Naive B cell (primary cell): Measurements from ENCODE around the gene DUOX2. TPM values are rescaled to one million over a fixed set of nuclear protein-coding genes. Genes with fewer than 3 reads are reported as not detected.

Source experiments
- ATAC-seq, 2 donors: fragments of 150-1000 bp; cut with Tn5 transposase; 2 replicates each; pipeline ENCODE4 v1.10.0; 2021; ENCODE audit warnings: low read depth in 2 of 2, mild to moderate bottlenecking in 2 of 2, moderate library complexity in 2 of 2
- DNase-seq: peaks from one replicate; pipeline ENCODE4 v3.0.0; 2022
- H3K27ac Mint-ChIP-seq, 6 donors: one replicate each; pipeline ENCODE4 v1.8.0; 2020 to 2022; ENCODE audit warnings: mild to moderate bottlenecking in 6 of 6, mixed read lengths in 6 of 6, moderate library complexity in 5 of 6, inconsistent platforms in 2 of 6
- H3K27me3 Mint-ChIP-seq, 3 donors: one replicate each; pipeline ENCODE4 v1.8.0; 2021 to 2022; ENCODE audit warnings: mixed read lengths in 3 of 3, mild to moderate bottlenecking in 1 of 3
- H3K36me3 Mint-ChIP-seq, 2 donors: one replicate each; pipeline ENCODE4 v1.8.0; 2020 to 2022; ENCODE audit warnings: mixed read lengths in 2 of 2, inconsistent platforms in 1 of 2, mild to moderate bottlenecking in 1 of 2
- H3K4me1 Mint-ChIP-seq, 3 donors: one replicate each; pipeline ENCODE4 v1.8.0; 2020 to 2022; ENCODE audit warnings: mixed read lengths in 3 of 3, inconsistent platforms in 1 of 3, mild to moderate bottlenecking in 1 of 3, moderate library complexity in 1 of 3
- H3K4me3 Mint-ChIP-seq, 8 donors: one replicate each; pipeline ENCODE4 v1.8.0; 2020 to 2022; ENCODE audit warnings: mild to moderate bottlenecking in 8 of 8, mixed read lengths in 8 of 8, moderate library complexity in 8 of 8, inconsistent platforms in 2 of 8
- H3K9me3 Mint-ChIP-seq, 7 donors: one replicate each; pipeline ENCODE4 v1.8.0; 2020 to 2022; ENCODE audit warnings: mixed read lengths in 7 of 7, mild to moderate bottlenecking in 5 of 7, inconsistent platforms in 2 of 7, moderate library complexity in 1 of 7
- polyA plus RNA-seq, 6 donors: library from polyadenylated mRNA; unstranded; fragments of 300-500 nt; fragmentation: Illumina TruSeq; gene quantifications; one replicate each; pipeline ENCODE4 v1.2.3, GENCODE V29; 2021; ENCODE audit warnings: low read depth in 6 of 6

Gene DUOX2
- polyA plus RNA-seq, 6 donors from 2014 or later, result 0.08 TPM; not detected in 5

DNA sequence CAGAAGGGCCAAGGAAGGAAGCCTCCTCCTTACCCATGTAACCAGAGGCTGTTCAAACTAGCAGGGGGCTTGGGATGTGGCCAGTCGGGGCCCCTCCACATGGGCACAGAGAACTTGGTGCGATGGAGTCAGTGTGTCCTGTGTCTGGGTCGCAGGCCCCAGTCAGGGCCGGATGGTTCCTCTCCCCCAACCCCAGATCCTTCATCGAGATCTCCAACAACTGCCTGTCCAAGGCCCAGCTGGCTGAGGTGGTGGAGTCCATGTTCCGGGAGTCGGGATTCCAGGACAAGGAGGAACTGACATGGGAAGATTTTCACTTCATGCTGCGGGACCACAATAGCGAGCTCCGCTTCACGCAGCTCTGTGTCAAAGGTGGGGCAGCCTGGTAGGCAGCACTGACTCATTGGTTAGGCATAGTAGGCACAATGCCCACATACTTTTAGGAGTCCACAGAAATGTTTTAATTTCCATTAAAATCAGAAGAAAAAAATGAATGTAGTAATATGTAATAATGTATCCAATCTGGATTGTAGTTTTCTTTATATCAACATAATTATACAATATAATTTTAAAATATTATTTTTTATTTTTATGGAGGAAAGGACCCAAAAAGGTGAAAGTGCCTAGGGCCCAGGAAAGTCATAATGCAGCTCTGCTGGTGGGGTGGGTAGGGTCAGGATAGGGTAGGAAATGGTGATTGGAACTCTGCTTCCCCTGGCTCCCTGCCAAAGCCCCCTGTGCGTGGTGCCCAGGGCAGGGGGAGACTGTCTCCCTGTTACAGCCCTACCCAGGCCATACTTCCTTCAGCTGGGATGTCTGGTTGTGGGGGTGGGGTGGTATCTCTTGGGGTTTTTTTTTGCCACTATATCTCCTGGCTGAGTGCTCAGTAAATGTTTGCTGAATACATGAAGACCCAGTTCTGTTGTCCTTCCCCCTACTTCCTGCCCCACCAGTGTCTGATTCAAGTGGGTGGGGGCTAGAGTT is 34.4 kb upstream of the DUOX2 start:
- H3K4me3 Mint-ChIP-seq, result no peak overlapping the region
- no peak overlapping the region for H3K27ac Mint-ChIP-seq
- H3K36me3 Mint-ChIP-seq, result peaks cover 0 to 7% of the 10 kb centered on the region in 2 donors
- no peaks in the 10 kb centered on the region for H3K27me3 Mint-ChIP-seq
- DNase-seq (no peak), ATAC-seq (no peak)
- peaks cover 0 to 6% (median 0%) of the 10 kb centered on the region in 3 donors for H3K4me1 Mint-ChIP-seq
- no peaks in the 10 kb centered on the region for H3K9me3 Mint-ChIP-seq

DNA sequence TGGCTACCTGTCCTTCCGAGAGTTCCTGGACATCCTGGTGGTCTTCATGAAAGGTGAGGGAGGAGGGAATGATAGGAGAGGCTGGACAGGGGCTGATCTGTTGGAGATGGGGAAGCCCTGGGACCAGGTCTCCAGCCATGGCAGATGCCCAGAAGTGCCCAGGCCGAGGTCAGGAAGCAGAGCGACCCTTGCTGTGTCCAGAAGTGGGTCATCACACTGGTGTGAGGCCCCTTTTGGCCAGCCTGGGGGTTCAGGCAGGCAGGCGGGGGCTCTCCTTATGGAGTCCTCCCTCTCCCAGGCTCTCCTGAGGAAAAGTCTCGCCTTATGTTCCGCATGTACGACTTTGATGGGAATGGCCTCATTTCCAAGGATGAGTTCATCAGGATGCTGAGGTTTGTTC is 33.6 kb upstream of the DUOX2 start:
- H3K27me3 Mint-ChIP-seq, result peaks cover 0 to 5% (median 0%) of the 10 kb centered on the region in 3 donors
- no peak overlapping the region for H3K27ac Mint-ChIP-seq
- no peak overlapping the region for H3K4me3 Mint-ChIP-seq
- no peak for DNase-seq
- H3K4me1 Mint-ChIP-seq, result peaks cover 0 to 6% (median 0%) of the 10 kb centered on the region in 3 donors
- peaks cover 0 to 7% of the 10 kb centered on the region in 2 donors for H3K36me3 Mint-ChIP-seq
- H3K9me3 Mint-ChIP-seq, result no peaks in the 10 kb centered on the region
- no peak for ATAC-seq

DNA sequence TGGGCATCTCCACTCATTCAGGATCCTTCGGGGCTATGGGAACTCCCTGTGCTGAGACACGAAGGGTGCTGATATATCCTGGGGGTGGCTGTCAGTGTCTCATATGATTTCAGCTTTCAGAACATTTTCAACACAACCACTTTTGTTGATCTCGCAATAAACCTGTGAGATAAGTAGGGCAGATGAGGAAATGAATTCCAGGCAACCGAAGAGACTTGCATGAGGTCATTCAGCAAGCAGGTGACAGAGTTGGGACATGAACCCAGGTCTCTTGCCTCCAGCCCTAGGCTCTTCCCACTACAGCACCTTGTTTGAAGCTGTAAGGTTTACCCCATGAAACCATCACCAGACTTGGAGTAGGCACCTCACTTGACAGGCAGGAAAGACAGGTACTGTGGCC is 32.4 kb upstream of the DUOX2 start:
- Mint-ChIP-seq H3K27ac (peak overlapping the region in 1 of 6 donors; percentile 77), H3K4me3 (peak overlapping the region in 1 of 8 donors; percentile 54), H3K27me3 (peaks cover 0 to 14% (median 5%) of the 10 kb centered on the region in 3 donors), H3K36me3 (no peaks in the 10 kb centered on the region), H3K4me1 (peaks cover 0 to 6% (median 0%) of the 10 kb centered on the region in 3 donors), H3K9me3 (no peaks in the 10 kb centered on the region)
- no peak for DNase-seq
- ATAC-seq, result no peak

DNA sequence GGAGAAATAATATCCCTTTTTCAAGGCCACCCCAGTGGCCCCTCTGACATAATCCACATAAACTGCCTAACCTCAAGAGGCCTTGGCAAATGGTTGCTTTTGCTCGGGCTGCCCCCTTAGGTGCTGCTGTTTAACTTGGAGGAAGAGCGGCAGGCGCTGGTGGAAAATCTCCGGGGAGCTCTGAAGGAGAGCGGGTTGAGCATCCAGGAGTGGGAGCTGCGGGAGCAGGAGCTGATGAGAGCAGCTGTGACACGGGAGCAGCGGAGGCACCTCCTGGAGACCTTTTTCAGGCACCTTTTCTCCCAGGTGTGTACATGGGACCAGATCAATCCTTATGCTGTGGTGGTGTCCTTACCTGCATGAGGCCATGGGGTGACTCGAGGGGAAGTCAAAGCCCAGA is 30.8 kb upstream of the DUOX2 start:
- Mint-ChIP-seq H3K36me3 (no peaks in the 10 kb centered on the region), H3K4me3 (no peak overlapping the region), H3K27ac (peak overlapping the region in 1 of 6 donors; percentile 47), H3K9me3 (no peaks in the 10 kb centered on the region), H3K4me1 (peaks cover 0 to 6% (median 0%) of the 10 kb centered on the region in 3 donors), H3K27me3 (peaks cover 0 to 14% (median 8%) of the 10 kb centered on the region in 3 donors)
- no peak for ATAC-seq
- no peak for DNase-seq

DNA sequence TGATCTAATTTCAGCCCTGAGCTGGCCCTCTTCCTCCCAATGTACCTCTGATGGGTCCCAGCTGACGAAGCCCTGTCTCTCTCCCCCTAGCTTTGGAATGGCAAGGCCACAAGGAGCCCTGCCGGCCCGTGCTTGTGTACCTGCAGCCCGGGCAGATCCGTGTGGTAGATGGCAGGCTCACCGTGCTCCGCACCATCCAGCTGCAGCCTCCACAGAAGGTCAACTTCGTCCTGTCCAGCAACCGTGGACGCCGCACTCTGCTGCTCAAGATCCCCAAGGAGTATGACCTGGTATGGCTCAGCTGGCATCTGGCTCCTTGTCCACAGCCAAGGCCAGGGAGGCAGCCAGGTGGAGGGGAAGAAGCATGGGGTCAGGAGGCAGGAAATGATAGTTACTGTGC is 30.0 kb upstream of the DUOX2 start:
- Mint-ChIP-seq H3K9me3 (no peaks in the 10 kb centered on the region), H3K27ac (no peak overlapping the region), H3K4me1 (peaks cover 0 to 6% (median 0%) of the 10 kb centered on the region in 3 donors), H3K36me3 (no peaks in the 10 kb centered on the region), H3K27me3 (peaks cover 0 to 17% (median 8%) of the 10 kb centered on the region in 3 donors), H3K4me3 (peak overlapping the region in 1 of 8 donors; percentile 34)
- no peak for ATAC-seq
- no peak for DNase-seq

DNA sequence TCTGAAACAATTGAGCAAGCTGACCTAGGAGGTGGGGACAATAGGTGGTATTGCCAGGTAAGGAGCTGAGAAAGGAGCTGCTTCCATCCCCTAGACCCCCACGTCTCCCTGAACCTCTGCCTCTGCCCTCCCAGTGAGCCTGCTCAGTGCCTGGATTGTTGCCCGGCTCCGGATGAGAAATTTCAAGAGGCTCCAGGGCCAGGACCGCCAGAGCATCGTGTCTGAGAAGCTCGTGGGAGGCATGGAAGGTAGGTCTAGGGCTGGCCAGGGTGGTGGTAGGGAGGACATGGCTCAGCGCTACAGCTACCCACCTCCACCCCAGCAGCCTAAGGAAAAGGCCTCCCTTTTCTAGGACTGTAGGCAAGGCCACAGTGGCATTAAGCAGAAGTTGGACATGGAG is 29.1 kb upstream of the DUOX2 start:
- H3K4me3 Mint-ChIP-seq, result no peak overlapping the region
- no peak for ATAC-seq
- no peaks in the 10 kb centered on the region for H3K36me3 Mint-ChIP-seq
- H3K9me3 Mint-ChIP-seq, result no peaks in the 10 kb centered on the region
- H3K4me1 Mint-ChIP-seq, result peaks cover 0 to 5% (median 0%) of the 10 kb centered on the region in 3 donors
- H3K27ac Mint-ChIP-seq, result no peak overlapping the region
- peaks cover 5 to 25% (median 14%) of the 10 kb centered on the region in 3 donors for H3K27me3 Mint-ChIP-seq
- DNase-seq, result no peak

DNA sequence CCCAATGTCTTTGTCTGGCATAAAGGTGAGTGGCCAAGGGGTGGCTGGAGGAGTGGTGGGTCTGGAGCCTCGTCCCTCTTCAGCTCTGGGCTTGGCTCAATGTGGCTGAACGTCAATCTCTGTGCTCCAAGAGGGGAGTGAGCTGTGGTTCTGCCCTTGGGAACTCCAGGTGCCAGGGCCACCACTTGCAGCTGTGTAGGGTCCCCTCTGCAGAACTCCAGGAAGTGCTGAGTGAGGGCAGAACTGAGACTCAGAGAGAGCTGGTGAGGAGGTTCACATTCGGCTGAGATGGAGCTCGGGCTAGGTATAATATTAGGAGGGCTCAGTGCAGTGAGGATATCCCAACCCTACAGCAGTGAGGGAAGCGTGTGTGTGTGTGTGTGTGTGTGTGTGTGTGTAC is 27.4 kb upstream of the DUOX2 start:
- Mint-ChIP-seq H3K9me3 (peaks cover 0 to 2% (median 0%) of the 10 kb centered on the region in 7 donors), H3K27ac (no peak overlapping the region), H3K27me3 (peaks cover 8 to 36% (median 24%) of the 10 kb centered on the region in 3 donors), H3K36me3 (no peaks in the 10 kb centered on the region), H3K4me1 (peaks cover 3 to 4% (median 4%) of the 10 kb centered on the region in 3 donors), H3K4me3 (no peak overlapping the region)
- ATAC-seq (no peak), DNase-seq (no peak)

DNA sequence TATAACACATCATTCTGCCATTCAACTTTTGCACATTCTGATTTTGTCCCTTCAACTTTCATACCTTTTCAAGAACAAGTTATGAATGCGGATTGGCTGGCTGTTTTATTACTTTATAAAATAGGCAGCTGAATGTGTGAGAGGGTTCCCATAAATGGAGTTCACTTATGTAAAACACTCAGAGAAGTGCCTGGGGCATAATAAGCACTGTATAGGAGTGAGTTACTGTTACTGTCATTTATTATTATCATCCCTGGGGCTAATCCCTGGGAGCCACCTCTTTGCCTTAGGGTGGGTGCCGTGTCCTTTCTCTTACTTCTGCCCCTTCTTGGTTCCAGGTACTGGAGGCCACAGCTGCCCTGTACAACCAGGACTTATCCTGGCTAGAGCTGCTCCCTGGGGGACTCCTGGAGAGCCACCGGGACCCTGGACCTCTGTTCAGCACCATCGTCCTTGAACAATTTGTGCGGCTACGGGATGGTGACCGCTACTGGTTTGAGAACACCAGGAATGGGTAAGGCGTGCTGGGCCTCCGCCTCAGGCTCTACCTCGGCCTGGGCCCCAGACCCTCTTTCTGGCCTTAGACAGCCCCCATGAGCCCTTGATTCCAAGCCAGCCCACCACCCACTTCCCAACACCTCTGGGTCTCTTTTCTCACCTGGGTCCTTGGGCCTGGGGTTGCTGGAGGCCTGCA is 26.7 kb upstream of the DUOX2 start:
- Mint-ChIP-seq H3K27me3 (peaks cover 13 to 41% (median 28%) of the 10 kb centered on the region in 3 donors), H3K9me3 (peaks cover 0 to 2% (median 0%) of the 10 kb centered on the region in 7 donors), H3K4me3 (no peak overlapping the region), H3K27ac (no peak overlapping the region), H3K36me3 (no peaks in the 10 kb centered on the region), H3K4me1 (peaks cover 7 to 8% (median 8%) of the 10 kb centered on the region in 3 donors)
- ATAC-seq, result no peak
- no peak for DNase-seq

DNA sequence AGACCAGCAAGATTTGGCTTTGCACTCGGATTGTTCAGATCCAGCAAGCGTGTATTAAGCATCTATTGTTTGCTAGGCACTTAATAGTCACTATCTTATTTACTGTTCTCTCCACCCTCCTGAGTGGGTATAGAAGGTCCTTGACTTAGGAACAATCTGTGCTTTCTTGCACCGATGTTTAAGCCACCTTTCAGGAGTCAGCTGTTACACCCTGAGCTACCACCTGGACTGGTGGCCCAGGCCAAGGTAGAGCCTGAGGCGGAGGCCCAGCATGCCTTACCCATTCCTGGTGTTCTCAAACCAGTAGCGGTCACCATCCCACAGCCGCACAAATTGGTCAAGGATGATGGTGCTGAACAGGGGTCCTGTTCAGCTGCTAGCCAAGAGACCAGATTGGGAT is 25.8 kb upstream of the DUOX2 start:
- peaks cover 0 to 2% (median 0%) of the 10 kb centered on the region in 7 donors for H3K9me3 Mint-ChIP-seq
- ATAC-seq (no peak), DNase-seq (no peak)
- H3K36me3 Mint-ChIP-seq, result peaks cover 0 to 2% of the 10 kb centered on the region in 2 donors
- no peak overlapping the region for H3K4me3 Mint-ChIP-seq
- H3K4me1 Mint-ChIP-seq, result peaks cover 8 to 10% (median 9%) of the 10 kb centered on the region in 3 donors
- H3K27me3 Mint-ChIP-seq, result peaks cover 15 to 45% (median 32%) of the 10 kb centered on the region in 3 donors
- no peak overlapping the region for H3K27ac Mint-ChIP-seq

DNA sequence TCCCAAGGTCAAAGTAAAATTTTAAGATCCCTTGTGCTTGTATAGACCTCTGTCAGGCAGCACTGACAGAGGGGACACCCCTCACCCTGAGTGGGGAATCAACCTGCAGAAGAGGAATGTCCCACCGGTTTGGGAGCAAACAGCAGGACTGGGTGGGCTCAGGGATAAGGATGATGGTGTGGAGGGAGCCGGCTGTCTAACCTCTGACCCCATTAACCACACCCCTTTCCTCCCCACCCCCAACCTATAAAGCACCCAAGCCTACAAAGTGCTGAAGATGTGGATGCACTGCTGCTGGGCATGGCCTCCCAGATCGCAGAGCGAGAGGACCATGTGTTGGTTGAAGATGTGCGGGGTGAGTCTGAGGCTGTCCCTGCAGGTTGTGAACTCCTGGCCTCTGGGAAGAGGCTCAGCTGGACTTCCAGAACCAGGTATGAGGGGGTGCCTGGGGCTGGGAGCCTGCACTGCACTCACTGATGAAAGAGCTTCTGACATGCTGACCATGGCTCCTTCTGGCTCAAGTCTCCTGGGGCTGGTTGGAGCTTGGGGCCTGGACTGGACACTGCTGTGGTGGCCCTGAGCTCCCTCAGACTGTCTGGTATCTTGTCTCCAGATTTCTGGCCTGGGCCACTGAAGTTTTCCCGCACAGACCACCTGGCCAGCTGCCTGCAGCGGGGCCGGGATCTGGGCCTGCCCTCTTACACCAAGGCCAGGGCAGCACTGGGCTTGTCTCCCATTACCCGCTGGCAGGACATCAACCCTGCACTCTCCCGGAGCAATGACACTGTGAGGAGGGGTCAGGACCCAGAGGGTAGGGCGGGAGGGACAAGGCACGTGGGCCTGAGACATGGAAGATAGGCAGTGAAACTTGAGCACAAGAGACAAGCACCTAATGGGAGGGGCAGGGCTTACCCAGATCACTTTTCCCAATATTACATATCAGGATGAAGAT is 25.1 kb upstream of the DUOX2 start:
- H3K27ac Mint-ChIP-seq, result no peak overlapping the region
- DNase-seq, result no peak
- peaks cover 0 to 2% (median 0%) of the 10 kb centered on the region in 7 donors for H3K9me3 Mint-ChIP-seq
- no peak for ATAC-seq
- no peak overlapping the region for H3K4me3 Mint-ChIP-seq
- peaks cover 0 to 9% of the 10 kb centered on the region in 2 donors for H3K36me3 Mint-ChIP-seq
- H3K27me3 Mint-ChIP-seq, result peaks cover 19 to 51% (median 39%) of the 10 kb centered on the region in 3 donors
- peaks cover 15 to 16% (median 15%) of the 10 kb centered on the region in 3 donors for H3K4me1 Mint-ChIP-seq

DNA sequence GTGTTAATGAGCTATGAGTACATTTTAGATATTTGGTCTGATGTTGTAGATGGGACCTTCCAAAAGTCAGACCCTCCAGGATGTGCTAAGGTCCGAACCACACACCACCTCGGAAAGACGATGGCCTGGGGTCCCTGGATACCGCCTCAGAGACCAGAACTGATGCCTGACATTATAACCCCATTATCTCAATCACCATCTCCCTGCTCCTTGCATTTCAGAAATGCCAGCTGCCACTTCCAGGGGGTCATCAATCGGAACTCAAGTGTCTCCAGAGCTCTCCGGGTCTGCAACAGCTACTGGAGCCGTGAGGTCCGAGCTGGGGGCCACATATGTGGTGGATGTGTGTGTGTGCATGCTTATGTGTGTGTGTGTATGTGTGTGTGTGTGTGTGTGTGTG is 23.7 kb upstream of the DUOX2 start:
- ATAC-seq (no peak), DNase-seq (no peak)
- H3K27ac Mint-ChIP-seq, result no peak overlapping the region
- H3K27me3 Mint-ChIP-seq, result peaks cover 30 to 61% (median 52%) of the 10 kb centered on the region in 3 donors
- H3K9me3 Mint-ChIP-seq, result peaks cover 0 to 2% (median 0%) of the 10 kb centered on the region in 7 donors
- H3K4me1 Mint-ChIP-seq, result peaks cover 16 to 17% (median 17%) of the 10 kb centered on the region in 3 donors
- H3K4me3 Mint-ChIP-seq, result peak overlapping the region in 1 of 8 donors; percentile 16
- peaks cover 0 to 13% of the 10 kb centered on the region in 2 donors for H3K36me3 Mint-ChIP-seq

DNA sequence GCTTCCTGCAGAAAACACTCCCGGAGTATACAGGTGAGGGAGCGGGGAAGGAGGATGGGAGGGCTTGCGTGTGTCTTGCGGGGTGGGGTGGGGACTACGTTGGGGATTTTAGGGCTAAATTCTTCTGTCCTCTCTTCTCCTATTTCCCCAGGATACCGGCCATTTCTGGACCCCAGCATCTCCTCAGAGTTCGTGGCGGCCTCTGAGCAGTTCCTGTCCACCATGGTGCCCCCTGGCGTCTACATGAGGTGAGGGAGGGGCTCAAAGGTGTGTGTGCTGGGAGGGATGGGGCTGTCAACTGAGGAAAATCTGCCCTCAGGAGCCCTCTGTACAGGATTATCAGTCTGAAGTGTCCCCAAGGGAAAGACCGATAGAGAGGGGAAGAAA is 22.4 kb upstream of the DUOX2 start:
- Mint-ChIP-seq H3K36me3 (peaks cover 0 to 13% of the 10 kb centered on the region in 2 donors), H3K9me3 (peaks cover 0 to 2% (median 0%) of the 10 kb centered on the region in 7 donors), H3K27ac (peak overlapping the region in 1 of 6 donors; percentile 50), H3K4me3 (peak overlapping the region; percentile 25 to 90 (median 67)), H3K27me3 (peaks cover 41 to 64% (median 61%) of the 10 kb centered on the region in 3 donors), H3K4me1 (peaks cover 16 to 17% (median 17%) of the 10 kb centered on the region in 3 donors)
- ATAC-seq, result peak in 1 of 2 donors; percentile 38
- DNase-seq, result no peak
